DND-41 (cell line): ENCODE data around the gene ARSG.

Experiments used
- EZH2 ChIP-seq: IDR thresholded peaks from 3 replicates; pipeline ENCODE4 v1.6.1; 2012; ENCODE audit warnings: borderline replicate concordance, low read depth, mild to moderate bottlenecking, moderate library complexity, low read length, inconsistent platforms; ENCODE audit not compliant: severe bottlenecking
- TF ChIP-seq, protein P1 (sequence below): IDR thresholded peaks from 2 replicates; pipeline ENCODE4 v1.5.1; 2012; ENCODE audit warnings: borderline replicate concordance, low read length, moderate library complexity, mild to moderate bottlenecking; ENCODE audit not compliant: poor library complexity, severe bottlenecking; ENCODE audit errors: extremely low read depth

DNA sequence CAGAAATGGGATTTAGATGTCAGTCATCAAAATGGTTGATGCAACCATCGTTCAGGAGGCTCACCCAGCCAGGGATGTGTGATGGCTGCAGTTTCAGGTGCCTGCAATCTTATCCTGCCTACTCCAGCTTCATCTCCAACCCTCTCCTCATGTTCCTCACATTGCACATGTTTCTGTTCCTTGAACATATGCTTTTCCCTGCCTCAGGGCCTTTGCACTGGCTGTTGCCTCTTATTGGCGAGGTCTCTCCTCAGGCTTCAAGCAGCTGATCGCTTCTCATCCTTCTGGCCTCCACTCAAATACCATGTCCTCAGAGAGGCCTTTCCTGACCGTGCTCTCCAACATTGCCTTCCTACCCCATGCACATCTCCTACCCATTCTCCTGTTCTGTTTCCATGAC is 24.6 kb downstream of the ARSG start:
- TF ChIP-seq, protein P1, sequence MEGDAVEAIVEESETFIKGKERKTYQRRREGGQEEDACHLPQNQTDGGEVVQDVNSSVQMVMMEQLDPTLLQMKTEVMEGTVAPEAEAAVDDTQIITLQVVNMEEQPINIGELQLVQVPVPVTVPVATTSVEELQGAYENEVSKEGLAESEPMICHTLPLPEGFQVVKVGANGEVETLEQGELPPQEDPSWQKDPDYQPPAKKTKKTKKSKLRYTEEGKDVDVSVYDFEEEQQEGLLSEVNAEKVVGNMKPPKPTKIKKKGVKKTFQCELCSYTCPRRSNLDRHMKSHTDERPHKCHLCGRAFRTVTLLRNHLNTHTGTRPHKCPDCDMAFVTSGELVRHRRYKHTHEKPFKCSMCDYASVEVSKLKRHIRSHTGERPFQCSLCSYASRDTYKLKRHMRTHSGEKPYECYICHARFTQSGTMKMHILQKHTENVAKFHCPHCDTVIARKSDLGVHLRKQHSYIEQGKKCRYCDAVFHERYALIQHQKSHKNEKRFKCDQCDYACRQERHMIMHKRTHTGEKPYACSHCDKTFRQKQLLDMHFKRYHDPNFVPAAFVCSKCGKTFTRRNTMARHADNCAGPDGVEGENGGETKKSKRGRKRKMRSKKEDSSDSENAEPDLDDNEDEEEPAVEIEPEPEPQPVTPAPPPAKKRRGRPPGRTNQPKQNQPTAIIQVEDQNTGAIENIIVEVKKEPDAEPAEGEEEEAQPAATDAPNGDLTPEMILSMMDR = no peak
- no peak for TF ChIP-seq EZH2
